Duodenal mucosa (tissue), 2 donors: ENCODE data around the gene DDX20.
"Not testable (repeated sequence)": the region's sequence is repeated elsewhere in the genome, so short reads cannot be mapped to it uniquely, and the experiment has no call there.

Experiments used
- H3K27ac ChIP-seq: one replicate; pipeline ENCODE4 v1.7.0; 2013; ENCODE audit warnings: low read depth, low read length
- H3K27me3 ChIP-seq, 2 donors: one replicate each; pipeline ENCODE4 v1.7.0; 2013; ENCODE audit warnings: low read length in 2 of 2, control low read depth in 1 of 2; ENCODE audit not compliant: insufficient read depth in 2 of 2, control insufficient read depth in 1 of 2
- H3K36me3 ChIP-seq, 2 donors: one replicate each; pipeline ENCODE4 v1.7.0; 2013; ENCODE audit warnings: low read length in 2 of 2, control low read depth in 1 of 2; ENCODE audit not compliant: insufficient read depth in 2 of 2, control insufficient read depth in 1 of 2
- H3K4me1 ChIP-seq, 2 donors: one replicate each; pipeline ENCODE4 v1.7.0; 2013; ENCODE audit warnings: low read length in 2 of 2, control low read depth in 1 of 2; ENCODE audit not compliant: insufficient read depth in 2 of 2, control insufficient read depth in 1 of 2
- H3K4me3 ChIP-seq, 2 donors: one replicate each; pipeline ENCODE4 v1.7.0; 2013; ENCODE audit warnings: low read length in 2 of 2, low read depth in 1 of 2
- H3K9ac ChIP-seq, 2 donors: one replicate each; pipeline ENCODE4 v1.7.0; 2013; ENCODE audit warnings: low read length in 2 of 2, low read depth in 1 of 2
- H3K9me3 ChIP-seq, 2 donors: one replicate each; pipeline ENCODE4 v1.7.0; 2013; ENCODE audit warnings: low read length in 2 of 2, control low read depth in 1 of 2; ENCODE audit not compliant: control insufficient read depth in 1 of 2

DDX20 gene

DNA sequence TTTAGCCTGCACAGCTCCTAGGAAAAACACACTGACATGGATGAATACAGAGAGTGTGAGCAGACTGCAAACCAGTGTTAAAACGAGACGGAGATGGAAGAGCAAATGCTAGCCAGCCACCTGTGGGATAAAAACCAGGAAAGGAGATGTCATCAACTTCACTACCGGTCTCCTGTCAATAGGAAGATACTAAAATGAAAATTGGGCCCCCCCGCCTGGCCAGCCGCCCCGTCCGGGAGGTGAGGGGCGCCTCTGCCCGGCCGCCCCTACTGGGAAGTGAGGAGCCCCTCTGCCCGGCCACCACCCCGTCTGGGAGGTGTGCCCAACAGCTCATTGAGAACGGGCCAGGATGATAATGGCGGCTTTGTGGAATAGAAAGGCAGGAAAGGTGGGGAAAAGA lies 44.0 kb downstream of the DDX20 start:
- H3K4me3 ChIP-seq, H3K27me3 ChIP-seq, H3K36me3 ChIP-seq, H3K9ac ChIP-seq, H3K9me3 ChIP-seq, H3K4me1 ChIP-seq, H3K27ac ChIP-seq: not testable (repeated sequence)

DNA sequence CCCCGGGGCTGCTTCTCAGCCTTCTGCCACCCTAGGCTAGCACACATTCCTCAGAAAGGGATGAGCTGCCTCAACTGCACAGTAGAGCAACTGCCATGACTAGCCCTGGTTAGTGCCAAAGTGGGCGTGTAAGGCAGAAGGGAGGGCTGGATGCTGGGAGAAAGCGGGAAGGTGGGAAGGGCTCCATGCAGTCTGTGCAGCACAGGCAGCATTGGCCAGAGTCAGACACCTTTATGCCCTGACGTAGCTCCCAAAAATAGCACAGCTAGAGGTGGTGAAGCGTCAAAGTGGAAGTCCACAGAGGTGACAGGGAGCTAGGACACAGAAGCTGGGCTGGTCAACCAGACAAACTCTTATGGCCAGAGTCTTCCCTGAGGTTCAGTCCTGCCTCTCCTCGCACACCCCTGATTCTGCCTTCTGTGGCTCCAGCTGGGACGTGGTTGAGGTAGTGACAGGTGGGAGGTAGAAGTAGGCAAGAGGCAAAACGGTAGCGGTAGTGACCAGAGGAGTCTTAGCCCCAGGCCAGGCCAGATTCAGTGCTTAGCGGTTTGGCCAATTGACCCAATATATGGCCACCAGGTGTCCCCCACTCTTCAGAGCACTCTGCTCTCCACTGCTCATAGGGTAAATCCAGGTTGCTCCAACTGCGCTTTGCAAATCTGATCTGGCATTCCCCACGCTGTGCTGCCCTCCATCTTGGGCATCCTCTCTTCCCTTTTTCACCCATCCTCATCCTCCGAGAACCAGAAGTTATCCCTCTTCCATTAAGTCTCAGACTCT lies 45.6 kb downstream of the DDX20 start:
- Histone ChIP-seq H3K4me1 (no peaks in the 10 kb centered on the region), H3K9ac (no peak overlapping the region), H3K9me3 (no peaks in the 10 kb centered on the region), H3K4me3 (no peak overlapping the region), H3K27me3 (no peaks in the 10 kb centered on the region), H3K36me3 (no peaks in the 10 kb centered on the region), H3K27ac (no peak overlapping the region)

DNA sequence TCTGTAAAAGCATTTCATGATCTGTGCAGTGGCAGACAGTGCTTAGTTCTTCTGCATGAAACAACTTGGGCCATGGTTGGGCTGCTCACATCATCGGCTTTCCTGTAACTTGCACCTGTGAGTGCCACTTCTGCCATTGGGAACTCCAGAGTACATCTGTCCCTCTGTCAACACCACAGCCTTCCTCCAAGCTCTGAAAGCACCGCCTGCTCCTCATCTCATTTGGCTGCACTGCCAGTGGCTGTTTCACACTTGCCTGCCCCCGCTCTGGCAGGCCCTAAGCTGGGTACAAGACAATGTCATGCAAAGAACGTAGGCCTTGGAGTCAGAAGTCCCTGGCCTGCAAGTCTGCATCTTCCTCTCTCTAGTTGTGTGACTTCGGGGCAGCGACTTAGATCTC lies 46.4 kb downstream of the DDX20 start:
- Histone ChIP-seq H3K4me1 (no peaks in the 10 kb centered on the region), H3K27me3 (no peaks in the 10 kb centered on the region), H3K27ac (no peak overlapping the region), H3K9ac (no peak overlapping the region), H3K36me3 (no peaks in the 10 kb centered on the region), H3K9me3 (no peaks in the 10 kb centered on the region), H3K4me3 (no peak overlapping the region)

GRCh38 chr1:111802984-111803383 lies 47.3 kb downstream of the DDX20 start:
- H3K36me3 ChIP-seq, result no peaks in the 10 kb centered on the region
- no peak overlapping the region for H3K9ac ChIP-seq
- no peaks in the 10 kb centered on the region for H3K4me1 ChIP-seq
- H3K9me3 ChIP-seq, result no peaks in the 10 kb centered on the region
- H3K27me3 ChIP-seq, result no peaks in the 10 kb centered on the region
- no peak overlapping the region for H3K4me3 ChIP-seq
- H3K27ac ChIP-seq, result no peak overlapping the region

GRCh38 chr1:111803951-111804350 lies 48.2 kb downstream of the DDX20 start:
- no peaks in the 10 kb centered on the region for H3K27me3 ChIP-seq
- H3K9me3 ChIP-seq, result no peaks in the 10 kb centered on the region
- no peak overlapping the region for H3K4me3 ChIP-seq
- no peak overlapping the region for H3K9ac ChIP-seq
- no peaks in the 10 kb centered on the region for H3K36me3 ChIP-seq
- no peak overlapping the region for H3K27ac ChIP-seq
- no peaks in the 10 kb centered on the region for H3K4me1 ChIP-seq

GRCh38 chr1:111804776-111805175 lies 49.1 kb downstream of the DDX20 start:
- H3K27ac ChIP-seq, result no peak overlapping the region
- H3K4me1 ChIP-seq, result no peaks in the 10 kb centered on the region
- no peaks in the 10 kb centered on the region for H3K36me3 ChIP-seq
- no peaks in the 10 kb centered on the region for H3K27me3 ChIP-seq
- no peak overlapping the region for H3K4me3 ChIP-seq
- H3K9ac ChIP-seq, result no peak overlapping the region
- no peaks in the 10 kb centered on the region for H3K9me3 ChIP-seq

GRCh38 chr1:111805251-111805650 lies 49.5 kb downstream of the DDX20 start:
- no peaks in the 10 kb centered on the region for H3K4me1 ChIP-seq
- no peaks in the 10 kb centered on the region for H3K36me3 ChIP-seq
- no peaks in the 10 kb centered on the region for H3K27me3 ChIP-seq
- H3K9me3 ChIP-seq, result no peaks in the 10 kb centered on the region
- no peak overlapping the region for H3K27ac ChIP-seq
- no peak overlapping the region for H3K9ac ChIP-seq
- H3K4me3 ChIP-seq, result no peak overlapping the region

- Histone ChIP-seq H3K27me3 (no peaks in the 10 kb centered on the region), H3K4me3 (no peak overlapping the region)
Observed at GRCh38 chr1:111811891-111812290, 56.2 kb downstream of the DDX20 start.

DNA sequence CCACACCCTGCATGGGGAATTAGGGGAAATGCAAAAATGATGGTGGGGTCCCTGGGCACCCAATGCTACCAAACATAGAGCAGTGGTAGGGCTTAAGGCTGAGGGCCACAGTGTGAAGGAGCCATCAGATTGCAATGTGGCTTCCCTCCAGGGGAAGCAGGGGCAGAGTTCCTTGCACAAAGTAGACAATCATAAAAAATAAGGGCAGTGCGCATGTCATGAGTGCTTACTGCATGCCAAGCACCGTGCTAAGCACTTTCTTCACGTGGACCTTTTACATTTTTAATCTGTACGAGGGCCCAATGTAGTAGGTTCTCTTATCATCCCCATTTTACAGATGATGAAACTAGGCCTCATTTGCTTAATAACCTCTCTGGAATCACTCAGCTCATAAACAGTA lies 56.6 kb downstream of the DDX20 start:
- no peaks in the 10 kb centered on the region for H3K36me3 ChIP-seq
- no peaks in the 10 kb centered on the region for H3K9me3 ChIP-seq
- no peak overlapping the region for H3K9ac ChIP-seq
- no peaks in the 10 kb centered on the region for H3K27me3 ChIP-seq
- H3K4me1 ChIP-seq, result no peaks in the 10 kb centered on the region
- no peak overlapping the region for H3K4me3 ChIP-seq
- H3K27ac ChIP-seq, result no peak overlapping the region

More at GRCh38 chr1:111811891-111812290, 56.2 kb downstream of the DDX20 start:
- Histone ChIP-seq H3K36me3 (no peaks in the 10 kb centered on the region), H3K9ac (no peak overlapping the region), H3K9me3 (no peaks in the 10 kb centered on the region), H3K4me1 (no peaks in the 10 kb centered on the region), H3K27ac (no peak overlapping the region)

- Histone ChIP-seq H3K27ac (no peak overlapping the region), H3K9me3 (no peaks in the 10 kb centered on the region), H3K4me1 (no peaks in the 10 kb centered on the region), H3K9ac (no peak overlapping the region), H3K36me3 (no peaks in the 10 kb centered on the region), H3K4me3 (no peak overlapping the region), H3K27me3 (no peaks in the 10 kb centered on the region)
Observed at GRCh38 chr1:111813440-111814304, 58.0 kb downstream of the DDX20 start.
